HG03095 (cell line): ENCODE data around the gene NCAPH2.

ENCODE experiments used
- ATAC-seq: cut with Tn5 transposase; IDR thresholded peaks from one replicate; pipeline ENCODE4 v1.9.1; 2021; ENCODE audit warnings: moderate library complexity; ENCODE audit not compliant: unreplicated experiment

The NCAPH2 gene

GRCh38 chr22:50489363-50490243, 18.4 kb upstream of the NCAPH2 start:
- ATAC-seq = no peak

GRCh38 chr22:50490531-50491308, 17.3 kb upstream of the NCAPH2 start:
- no peak for ATAC-seq

DNA sequence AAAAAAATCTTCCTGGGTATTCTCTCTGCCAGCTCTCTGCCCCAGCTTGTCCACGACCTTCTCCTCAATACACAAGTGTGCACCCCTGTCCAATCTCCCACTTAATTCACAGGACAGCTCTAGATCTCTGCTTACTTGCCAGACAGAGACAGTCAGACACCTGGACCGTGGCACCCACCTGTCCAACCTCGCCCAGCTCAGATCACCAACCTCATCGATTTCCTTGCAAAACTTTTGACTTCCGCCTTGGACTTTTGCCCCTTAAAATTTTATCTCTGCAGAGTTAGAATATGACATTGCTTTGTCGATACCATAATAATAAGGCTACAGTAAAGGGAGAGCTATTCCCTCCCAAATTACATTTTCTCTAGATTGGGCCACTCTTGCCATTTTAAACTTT, 10.9 kb upstream of the NCAPH2 start:
- ATAC-seq = no peak

DNA sequence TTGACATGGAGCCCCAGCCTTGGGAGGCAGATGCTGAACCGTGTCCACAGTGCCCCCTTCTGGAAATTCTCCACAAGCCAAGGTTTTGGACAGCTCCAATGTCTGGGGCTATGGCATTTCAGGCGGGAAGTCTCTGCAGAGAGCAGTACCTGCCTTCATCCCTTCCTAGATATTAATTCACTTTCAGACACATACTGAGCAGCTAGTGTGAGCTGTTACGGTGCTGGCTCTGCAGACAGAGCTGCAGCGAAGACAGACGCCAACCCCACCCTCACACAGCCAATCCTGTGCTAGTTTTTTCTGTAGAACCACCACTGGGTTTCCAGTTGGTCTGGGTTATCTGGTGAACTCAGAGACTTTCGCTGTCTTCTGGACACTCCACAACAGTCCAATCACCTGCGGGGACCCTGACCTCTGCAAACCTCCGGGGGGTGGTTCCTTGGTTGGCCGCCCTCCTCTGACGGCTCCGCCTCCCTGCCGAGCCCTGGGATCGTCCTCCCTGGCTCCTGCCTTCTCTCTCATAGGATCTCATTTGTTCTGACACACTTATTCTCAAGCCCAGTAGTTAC, 9.6 kb upstream of the NCAPH2 start:
- ATAC-seq = no peak

DNA sequence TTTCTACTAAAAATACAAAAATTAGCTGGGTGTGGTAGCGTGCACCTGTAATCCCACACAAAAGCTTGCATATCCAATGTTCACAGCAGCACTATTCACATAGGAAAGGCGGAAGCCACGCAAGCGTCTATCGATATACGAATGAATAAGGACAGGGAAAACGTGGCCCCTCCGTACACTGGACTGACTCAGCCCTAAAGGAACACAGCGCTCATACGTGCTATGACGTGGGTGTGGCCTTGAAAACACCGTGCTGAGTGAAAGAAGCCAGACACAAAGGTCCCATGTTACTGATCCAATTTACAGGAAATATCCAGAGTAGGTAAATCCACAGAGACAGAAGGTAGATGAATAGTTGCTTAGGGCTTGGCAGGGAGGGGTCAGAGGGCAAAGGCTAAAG, 7.6 kb upstream of the NCAPH2 start:
- no peak for ATAC-seq

DNA sequence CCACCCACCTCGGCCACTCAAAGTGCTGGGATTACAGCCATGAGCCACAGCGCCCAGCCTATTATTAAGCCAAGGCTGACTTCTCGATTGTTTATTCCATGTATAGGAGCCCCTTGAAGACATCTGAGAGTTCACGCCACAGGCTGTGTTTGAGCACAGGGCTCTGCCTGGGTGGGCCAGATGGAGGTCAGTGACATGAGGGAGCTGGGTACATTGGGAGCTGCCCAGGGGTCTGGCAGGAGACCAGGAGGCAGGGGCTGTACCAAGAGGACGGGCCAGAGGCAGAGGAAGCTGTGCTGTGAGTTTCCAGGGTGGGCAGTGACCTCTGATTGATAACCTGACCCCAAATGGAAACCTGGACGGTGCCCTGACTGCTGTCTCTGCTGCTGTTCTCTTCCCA, 5.9 kb upstream of the NCAPH2 start:
- ATAC-seq = no peak

GRCh38 chr22:50502628-50503474, 5.2 kb upstream of the NCAPH2 start:
- ATAC-seq = no peak

- ATAC-seq = no peak
Observed at GRCh38 chr22:50503475-50504145, 4.4 kb upstream of the NCAPH2 start.

DNA sequence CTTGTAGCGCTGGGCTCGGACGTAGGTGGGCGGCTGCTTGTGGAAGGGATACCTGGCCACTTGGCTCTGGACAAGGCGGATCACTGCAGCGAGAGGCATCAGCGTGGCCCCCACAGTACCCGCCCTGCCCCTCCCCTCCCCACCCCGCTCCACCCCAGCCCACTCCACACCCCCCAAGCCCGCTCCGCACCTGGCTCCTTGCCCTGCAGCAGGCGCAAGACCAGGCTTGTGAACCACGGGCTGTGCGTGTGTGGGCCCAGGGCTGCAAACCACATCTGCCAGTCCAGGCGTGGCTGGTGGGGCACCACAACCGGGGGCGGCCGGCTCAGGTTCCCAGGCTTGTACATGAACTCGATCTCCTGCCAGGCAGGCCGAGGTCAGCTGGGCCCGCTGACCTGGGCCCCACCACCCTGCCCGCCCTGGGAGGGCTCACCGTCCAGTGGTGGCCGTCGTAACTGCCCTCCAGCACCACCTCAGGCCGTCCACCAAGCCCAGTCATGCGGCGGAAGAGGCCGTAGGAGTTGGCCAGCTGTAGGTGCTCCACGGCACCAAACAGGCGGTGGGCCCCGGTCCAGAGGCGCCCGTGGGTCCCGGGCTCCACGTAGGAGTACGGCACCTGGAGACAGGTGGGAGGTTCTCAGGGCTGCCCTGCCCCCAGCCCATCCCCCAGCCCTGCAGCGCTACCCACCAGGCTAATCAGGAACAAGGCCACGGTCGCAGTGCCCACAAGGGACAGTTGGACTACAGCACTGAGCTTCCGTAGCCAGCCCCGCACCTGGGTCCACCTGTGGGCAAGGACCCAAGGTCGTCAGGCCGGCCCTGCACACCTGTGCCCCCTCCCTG, 3.4 kb upstream of the NCAPH2 start:
- ATAC-seq = no peak

- ATAC-seq = no peak
Observed at GRCh38 chr22:50505276-50505775, 2.7 kb upstream of the NCAPH2 start.

- ATAC-seq = no peak
Observed at GRCh38 chr22:50505776-50506610, 2.0 kb upstream of the NCAPH2 start.

DNA sequence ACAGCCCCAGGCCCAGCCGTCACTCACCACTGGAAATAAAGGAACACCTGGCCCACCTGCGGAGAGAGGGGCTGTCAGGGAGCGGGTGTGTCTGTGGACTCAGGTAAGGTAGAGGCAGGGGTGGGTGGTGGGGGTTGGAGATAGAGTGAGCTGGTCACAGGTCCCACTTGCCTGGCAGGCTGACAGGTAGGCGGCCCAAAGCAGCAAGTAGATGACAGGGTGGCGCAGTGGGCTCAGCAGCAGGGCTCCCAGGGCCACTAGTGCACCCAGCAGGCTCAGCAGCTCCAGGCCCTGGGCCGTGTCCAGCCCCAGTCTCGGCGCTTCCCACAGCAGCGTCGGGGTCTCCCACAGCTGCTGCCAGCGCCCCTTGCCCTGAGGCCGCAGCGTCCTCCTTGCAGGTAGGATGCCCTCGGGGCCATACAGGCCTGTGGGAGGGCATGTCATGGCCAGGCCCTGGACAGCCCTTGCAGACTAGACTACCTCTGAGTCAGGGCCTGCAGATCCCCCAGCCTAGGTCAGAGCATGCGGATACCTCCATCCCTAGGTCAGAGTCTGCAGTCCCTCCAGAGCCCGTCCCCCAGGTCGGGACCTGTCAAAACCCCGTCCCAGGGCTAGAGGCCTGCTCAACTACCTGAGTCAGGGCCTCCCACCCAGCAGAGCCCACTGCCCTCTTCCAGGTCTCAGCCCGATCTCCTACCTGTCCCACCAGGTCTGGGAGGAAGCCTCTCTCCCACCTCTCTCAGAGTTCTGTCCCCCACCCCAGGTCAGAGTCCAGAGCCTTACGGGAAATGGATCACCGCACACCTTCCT, 1.2 kb upstream of the NCAPH2 start:
- ATAC-seq = no peak

GRCh38 chr22:50507421-50507990, 518 bp upstream of the NCAPH2 start, which contains the start of gene LMF2:
Gene LMF2 (minus strand): TSS chr22:50507702. CDS start chr22:50507675, 27 bp downstream.
- ATAC-seq = peak; percentile 58

GRCh38 chr22:50508897-50509296, 873 bp downstream of the NCAPH2 start:
- no peak for ATAC-seq

GRCh38 chr22:50513175-50513574, 5.2 kb downstream of the NCAPH2 start:
- ATAC-seq = no peak

DNA sequence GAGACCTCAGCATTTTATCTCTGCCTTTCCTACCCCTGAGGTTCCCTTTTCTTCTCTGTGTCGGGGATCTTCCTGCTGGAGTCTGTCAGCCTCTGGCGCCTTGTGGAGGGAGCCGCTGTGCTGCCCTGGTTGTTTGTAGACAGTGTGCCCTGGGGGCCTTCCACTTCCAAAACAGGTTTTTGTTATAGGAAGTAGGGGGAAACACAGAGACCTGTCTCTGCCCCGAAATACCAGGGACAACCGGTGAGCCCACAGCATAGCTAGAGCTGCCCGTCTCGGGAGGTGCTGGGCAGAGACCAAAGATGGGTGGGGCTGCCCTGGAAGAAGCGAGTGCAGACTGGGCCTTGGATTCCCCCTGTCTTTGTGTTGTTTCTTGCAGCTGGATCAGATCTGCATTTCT, 8.0 kb downstream of the NCAPH2 start:
- no peak for ATAC-seq

DNA sequence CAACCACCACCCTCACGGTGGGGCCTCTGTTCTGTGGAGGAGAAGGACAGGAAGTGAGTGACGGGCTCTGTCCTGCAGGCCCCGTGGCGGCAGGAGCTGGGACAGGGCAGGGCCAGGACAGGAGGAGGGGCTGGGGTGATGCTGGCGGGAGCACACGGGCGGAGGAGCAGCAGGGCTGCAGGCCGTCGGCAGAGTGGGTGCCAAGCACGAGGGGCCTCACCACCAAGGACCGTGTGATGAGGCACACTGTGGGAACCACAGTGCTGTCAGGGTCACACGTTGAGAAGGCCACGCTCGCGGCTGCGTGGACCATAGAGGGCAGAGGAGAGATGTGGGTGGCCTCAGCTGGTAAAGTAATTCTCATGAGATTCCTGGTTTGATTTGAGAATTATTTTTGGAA, 8.9 kb downstream of the NCAPH2 start:
- no peak for ATAC-seq
